NCI-H510A treated with DMSO at 0.1 percent for 48 hours (cell line): ENCODE measurements around the gene WDFY1.

Experiments used
- DNase-seq: peaks from one replicate; lab custom pipeline; 2025; lab: John Stamatoyannopoulos, UW

WDFY1 gene

GRCh38 chr2:223930103-223930976 is 14.8 kb downstream of the WDFY1 start:
- DNase-seq: no peak

GRCh38 chr2:223929571-223930102 is 15.5 kb downstream of the WDFY1 start:
- DNase-seq: no peak

- DNase-seq: no peak
Measured at GRCh38 chr2:223928113-223929006, 16.8 kb downstream of the WDFY1 start.

- DNase-seq: no peak
Measured at GRCh38 chr2:223925106-223925505, 20.0 kb downstream of the WDFY1 start.

- no peak for DNase-seq
Measured at GRCh38 chr2:223923976-223924375, 21.2 kb downstream of the WDFY1 start.

- no peak for DNase-seq
Measured at GRCh38 chr2:223922308-223922707, 22.8 kb downstream of the WDFY1 start.

GRCh38 chr2:223921204-223921603 is 23.9 kb downstream of the WDFY1 start:
- DNase-seq: no peak

GRCh38 chr2:223920109-223920508 is 25.0 kb downstream of the WDFY1 start:
- DNase-seq: no peak

- DNase-seq: no peak
Measured at GRCh38 chr2:223918671-223919134, 26.4 kb downstream of the WDFY1 start.

- DNase-seq: no peak
Measured at GRCh38 chr2:223916181-223916920, 28.8 kb downstream of the WDFY1 start.

GRCh38 chr2:223915071-223915470 is 30.1 kb downstream of the WDFY1 start:
- DNase-seq: no peak

GRCh38 chr2:223914324-223914723 is 30.8 kb downstream of the WDFY1 start:
- DNase-seq: no peak

- no peak for DNase-seq
Measured at GRCh38 chr2:223909001-223909741, 36.0 kb downstream of the WDFY1 start.

- no peak for DNase-seq
Measured at GRCh38 chr2:223908304-223908998, 36.7 kb downstream of the WDFY1 start.

- no peak for DNase-seq
Measured at GRCh38 chr2:223905996-223906395, 39.1 kb downstream of the WDFY1 start.

GRCh38 chr2:223901854-223902253 is 43.3 kb downstream of the WDFY1 start:
- no peak for DNase-seq

- DNase-seq: no peak
Measured at GRCh38 chr2:223901311-223901710, 43.8 kb downstream of the WDFY1 start.

GRCh38 chr2:223900531-223900930 is 44.6 kb downstream of the WDFY1 start:
- no peak for DNase-seq

GRCh38 chr2:223900066-223900465 is 45.1 kb downstream of the WDFY1 start:
- DNase-seq: no peak

GRCh38 chr2:223897669-223898330 is 47.3 kb downstream of the WDFY1 start:
- DNase-seq: no peak
